WI38 (cell line): ENCODE measurements around the gene SPAAR.
"Not testable (repeated sequence)": the region's sequence is repeated elsewhere in the genome, so short reads cannot be mapped to it uniquely, and the experiment has no call there.

Experiments
- H3K4me3 ChIP-seq: 2 replicates; pipeline ENCODE4 v1.5.1; 2011; ENCODE audit warnings: low read depth, mild to moderate bottlenecking, control low read depth, low read length
- TF ChIP-seq, protein P1 (sequence below): IDR thresholded peaks from 2 replicates; pipeline ENCODE4 v1.5.1; 2012; ENCODE audit warnings: low read depth, mild to moderate bottlenecking, control low read depth, low read length

The SPAAR gene

GRCh38 chr9:35928591-35929452, 19.5 kb downstream of the SPAAR start:
- TF ChIP-seq, protein P1, sequence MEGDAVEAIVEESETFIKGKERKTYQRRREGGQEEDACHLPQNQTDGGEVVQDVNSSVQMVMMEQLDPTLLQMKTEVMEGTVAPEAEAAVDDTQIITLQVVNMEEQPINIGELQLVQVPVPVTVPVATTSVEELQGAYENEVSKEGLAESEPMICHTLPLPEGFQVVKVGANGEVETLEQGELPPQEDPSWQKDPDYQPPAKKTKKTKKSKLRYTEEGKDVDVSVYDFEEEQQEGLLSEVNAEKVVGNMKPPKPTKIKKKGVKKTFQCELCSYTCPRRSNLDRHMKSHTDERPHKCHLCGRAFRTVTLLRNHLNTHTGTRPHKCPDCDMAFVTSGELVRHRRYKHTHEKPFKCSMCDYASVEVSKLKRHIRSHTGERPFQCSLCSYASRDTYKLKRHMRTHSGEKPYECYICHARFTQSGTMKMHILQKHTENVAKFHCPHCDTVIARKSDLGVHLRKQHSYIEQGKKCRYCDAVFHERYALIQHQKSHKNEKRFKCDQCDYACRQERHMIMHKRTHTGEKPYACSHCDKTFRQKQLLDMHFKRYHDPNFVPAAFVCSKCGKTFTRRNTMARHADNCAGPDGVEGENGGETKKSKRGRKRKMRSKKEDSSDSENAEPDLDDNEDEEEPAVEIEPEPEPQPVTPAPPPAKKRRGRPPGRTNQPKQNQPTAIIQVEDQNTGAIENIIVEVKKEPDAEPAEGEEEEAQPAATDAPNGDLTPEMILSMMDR = no peak
- no peak overlapping the region for H3K4me3 ChIP-seq

DNA sequence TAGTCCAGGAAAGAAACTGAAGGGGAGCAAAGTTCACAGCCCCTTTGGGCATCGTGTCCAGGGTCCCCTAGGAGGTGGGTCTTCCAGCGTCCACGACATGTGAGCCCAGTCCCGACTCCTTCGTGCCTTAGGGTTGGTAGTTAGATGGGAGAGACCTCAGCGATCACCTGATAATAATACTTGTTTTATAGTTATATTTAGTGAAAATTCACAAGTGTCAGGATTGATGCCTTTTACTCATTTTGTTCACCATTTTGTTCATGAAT, 20.1 kb downstream of the SPAAR start:
- TF ChIP-seq, protein P1 = no peak
- no peak overlapping the region for H3K4me3 ChIP-seq

DNA sequence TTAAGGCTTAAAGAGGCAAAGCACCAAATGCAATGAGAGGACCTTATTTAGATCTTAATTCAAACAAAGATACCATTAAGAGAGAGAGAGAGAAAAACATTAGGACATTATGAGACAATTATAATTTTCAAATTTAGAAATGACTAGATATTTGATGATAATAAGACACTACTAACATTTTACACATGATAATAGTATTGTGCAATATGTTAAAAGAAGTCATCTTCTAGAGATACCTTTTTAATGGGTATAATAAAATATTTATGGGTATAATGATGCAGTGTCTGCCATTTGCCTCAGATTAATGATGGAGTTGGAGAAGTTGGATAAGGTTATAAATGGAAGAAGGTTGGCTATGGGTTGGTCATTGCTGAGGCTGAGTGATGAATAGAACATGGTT, 21.2 kb downstream of the SPAAR start:
- no peak overlapping the region for H3K4me3 ChIP-seq
- TF ChIP-seq, protein P1 = no peak

GRCh38 chr9:35930989-35931388, 21.7 kb downstream of the SPAAR start:
- H3K4me3 ChIP-seq = no peak overlapping the region
- TF ChIP-seq, protein P1 = no peak

DNA sequence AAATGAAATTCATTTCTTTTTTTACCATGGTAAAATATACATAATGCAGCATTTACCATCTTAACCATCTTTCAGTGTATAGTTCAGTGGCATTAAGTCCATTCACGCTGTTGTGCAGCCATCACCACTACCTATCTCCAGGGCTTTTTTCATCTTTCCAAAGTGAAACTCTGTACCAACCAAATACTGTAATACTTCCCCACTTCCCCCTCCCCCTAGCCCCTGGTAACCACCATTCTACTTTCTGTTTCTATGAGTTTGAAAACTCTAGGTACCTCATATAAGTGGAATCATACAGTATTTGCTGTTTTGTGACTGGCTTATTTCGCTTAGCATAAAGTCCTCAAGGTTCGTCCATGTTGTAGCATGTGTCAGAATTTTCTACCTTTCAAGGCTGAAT, 23.4 kb downstream of the SPAAR start:
- no peak overlapping the region for H3K4me3 ChIP-seq
- TF ChIP-seq, protein P1 = no peak

- TF ChIP-seq, protein P1 = no peak
- no peak overlapping the region for H3K4me3 ChIP-seq
These were observed 24.3 kb downstream of the SPAAR start for GRCh38 chr9:35933550-35934067.

GRCh38 chr9:35934069-35934468, 24.8 kb downstream of the SPAAR start:
- H3K4me3 ChIP-seq = not testable (repeated sequence)

DNA sequence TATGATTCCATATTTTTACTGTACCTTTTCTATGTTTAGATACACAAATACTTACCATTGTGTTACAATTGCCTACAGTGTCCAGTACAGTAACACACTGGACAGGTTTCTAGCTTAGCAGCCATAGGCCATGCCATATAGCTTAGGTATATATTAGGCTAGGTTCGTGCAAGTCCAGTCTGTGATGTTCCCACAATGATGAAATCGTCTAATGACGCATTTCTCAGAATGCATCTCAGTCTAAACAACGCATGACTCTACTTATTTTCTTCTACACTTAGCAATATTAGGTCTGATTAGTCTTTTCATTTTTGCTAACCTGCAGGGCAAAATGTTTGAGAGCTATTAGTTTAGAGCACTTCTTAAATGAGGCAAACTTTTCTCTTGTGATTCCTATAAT, 26.0 kb downstream of the SPAAR start:
- H3K4me3 ChIP-seq = no peak overlapping the region

More for the DNA sequence above, 26.0 kb downstream of the SPAAR start:
- TF ChIP-seq, protein P1 = no peak
